Measurements from ENCODE around the gene AFAP1L2. TPM values are rescaled to one million over a fixed set of nuclear protein-coding genes. Genes with fewer than 3 reads are reported as not detected.

AFAP1L2 gene
- total RNA-seq, 1 donor from 2014 or later = 4.8 TPM

- Histone ChIP-seq H3K36me3 (no peaks in the 10 kb centered on the region), H3K4me3 (no peak overlapping the region), H3K27ac (no peak overlapping the region), H3K27me3 (no peaks in the 10 kb centered on the region), H2AFZ (replicated peaks) (no peak overlapping the region), H3K4me1 (peaks cover 4% of the 10 kb centered on the region), H3F3A (ENCODE audit: low read depth) (peaks cover 7% of the 10 kb centered on the region), H3K79me2 (ENCODE audit: low read depth) (no peaks in the 10 kb centered on the region), H4K20me1 (ENCODE audit: low read depth) (no peaks in the 10 kb centered on the region), H3K9me3 (ENCODE audit: low read depth) (no peaks in the 10 kb centered on the region), H3K9ac (no peak overlapping the region), H3K4me2 (no peak overlapping the region)
- TF ChIP-seq EZH2phosphoT487 (IDR thresholded peaks at IDR 0.05) (no peak), CTCF (IDR thresholded peaks at IDR 0.05) (no peak), EZH2 (IDR thresholded peaks at IDR 0.05) (no peak)
- H3K27me3 Mint-ChIP-seq (ENCODE audit: insufficient read depth, low read depth) = peaks cover 8% of the 10 kb centered on the region
- H3K4me3 Mint-ChIP-seq = no peak overlapping the region
- DNase-seq (ENCODE audit: low spot score) = no peak
- H3K27ac Mint-ChIP-seq = peak overlapping the region; percentile 3
- no peaks in the 10 kb centered on the region for H3K9me3 Mint-ChIP-seq
- peaks cover 5% of the 10 kb centered on the region for H3K36me3 Mint-ChIP-seq
- H3K4me1 Mint-ChIP-seq = peaks cover 62% of the 10 kb centered on the region
Observed at GRCh38 chr10:114307731-114308130, 96.6 kb downstream of the AFAP1L2 start.

GRCh38 chr10:114306116-114306973 is 98.0 kb downstream of the AFAP1L2 start:
- peaks cover 4% of the 10 kb centered on the region for H3K4me1 ChIP-seq
- no peaks in the 10 kb centered on the region for H3K27me3 ChIP-seq
- H3K79me2 ChIP-seq (ENCODE audit: low read depth) = no peaks in the 10 kb centered on the region
- H4K20me1 ChIP-seq (ENCODE audit: low read depth) = no peaks in the 10 kb centered on the region
- H3K9me3 ChIP-seq (ENCODE audit: low read depth) = no peaks in the 10 kb centered on the region
- peaks cover 4% of the 10 kb centered on the region for H3K36me3 Mint-ChIP-seq
- H3K27ac ChIP-seq = no peak overlapping the region
- no peak overlapping the region for H3K4me3 ChIP-seq
- DNase-seq (ENCODE audit: low spot score) = no peak
- no peaks in the 10 kb centered on the region for H3K36me3 ChIP-seq
- H3K27me3 Mint-ChIP-seq (ENCODE audit: insufficient read depth, low read depth) = peaks cover 8% of the 10 kb centered on the region
- no peak for TF ChIP-seq EZH2phosphoT487 (IDR thresholded peaks at IDR 0.05)
- no peak for TF ChIP-seq CTCF (IDR thresholded peaks at IDR 0.05)
- TF ChIP-seq EZH2 (IDR thresholded peaks at IDR 0.05) = no peak
- H2AFZ ChIP-seq (replicated peaks) = no peak overlapping the region
- no peak overlapping the region for H3K27ac Mint-ChIP-seq
- H3K9me3 Mint-ChIP-seq = no peaks in the 10 kb centered on the region
- H3K4me3 Mint-ChIP-seq = peak overlapping the region; percentile 61
- H3K9ac ChIP-seq = no peak overlapping the region
- peaks cover 55% of the 10 kb centered on the region for H3K4me1 Mint-ChIP-seq
- no peak overlapping the region for H3K4me2 ChIP-seq
- peaks cover 7% of the 10 kb centered on the region for H3F3A ChIP-seq (ENCODE audit: low read depth)

- Histone ChIP-seq H3K27ac (no peak overlapping the region), H3K9me3 (ENCODE audit: low read depth) (no peaks in the 10 kb centered on the region), H3K9ac (no peak overlapping the region), H3K27me3 (no peaks in the 10 kb centered on the region), H3K4me3 (peak overlapping the region; percentile 67), H3K4me2 (peak overlapping the region; percentile 87), H2AFZ (replicated peaks) (no peak overlapping the region), H3F3A (ENCODE audit: low read depth) (peaks cover 7% of the 10 kb centered on the region), H4K20me1 (ENCODE audit: low read depth) (no peaks in the 10 kb centered on the region), H3K4me1 (peaks cover 4% of the 10 kb centered on the region), H3K36me3 (no peaks in the 10 kb centered on the region), H3K79me2 (ENCODE audit: low read depth) (no peaks in the 10 kb centered on the region)
- no peak for DNase-seq (ENCODE audit: low spot score)
- Mint-ChIP-seq H3K36me3 (peaks cover 2% of the 10 kb centered on the region), H3K9me3 (no peaks in the 10 kb centered on the region), H3K27ac (no peak overlapping the region), H3K4me1 (peaks cover 50% of the 10 kb centered on the region), H3K27me3 (ENCODE audit: insufficient read depth, low read depth) (peaks cover 8% of the 10 kb centered on the region), H3K4me3 (no peak overlapping the region)
- no peak for TF ChIP-seq EZH2 (IDR thresholded peaks at IDR 0.05)
- TF ChIP-seq CTCF (IDR thresholded peaks at IDR 0.05) = no peak
- TF ChIP-seq EZH2phosphoT487 (IDR thresholded peaks at IDR 0.05) = no peak
Observed at GRCh38 chr10:114305521-114305925, 98.8 kb downstream of the AFAP1L2 start.

All from neural progenitor cell (in vitro differentiated cells).